Trophoblast cell (in vitro differentiated cells and primary cell): ENCODE measurements around the gene GCLM.

Source experiments
- DNase-seq, 2 donors: peaks; one replicate each; pipeline ENCODE4 v3.0.0-alpha.2; 2016
- H2AFZ ChIP-seq: 2 replicates; pipeline ENCODE4 v1.6.1; 2013; ENCODE audit warnings: low read length, moderate library complexity, mild to moderate bottlenecking; ENCODE audit not compliant: insufficient read depth, poor library complexity
- H2AK5ac ChIP-seq: 2 replicates; pipeline ENCODE4 v1.6.1; 2013; ENCODE audit warnings: mild to moderate bottlenecking, low read length
- H2BK120ac ChIP-seq: 2 replicates; pipeline ENCODE4 v1.6.1; 2013; ENCODE audit warnings: low read length, mild to moderate bottlenecking, moderate library complexity; ENCODE audit not compliant: insufficient read depth, poor library complexity
- H2BK12ac ChIP-seq: 2 replicates; pipeline ENCODE4 v1.6.1; 2013; ENCODE audit warnings: mild to moderate bottlenecking, low read length, moderate library complexity
- H2BK5ac ChIP-seq: 2 replicates; pipeline ENCODE4 v1.6.1; 2013; ENCODE audit warnings: low read length, low read depth, moderate library complexity, mild to moderate bottlenecking; ENCODE audit not compliant: poor library complexity
- H3K14ac ChIP-seq: 2 replicates; pipeline ENCODE4 v1.6.1; 2013; ENCODE audit warnings: mild to moderate bottlenecking, low read length
- H3K18ac ChIP-seq: 2 replicates; pipeline ENCODE4 v1.6.1; 2013; ENCODE audit warnings: mild to moderate bottlenecking, low read length
- H3K23ac ChIP-seq: 2 replicates; pipeline ENCODE4 v1.6.1; 2013; ENCODE audit warnings: low read length
- H3K27ac ChIP-seq: 2 replicates; pipeline ENCODE4 v1.5.1; 2013; ENCODE audit warnings: low read depth, mild to moderate bottlenecking, inconsistent platforms, low read length, moderate library complexity
- H3K27me3 ChIP-seq: 2 replicates; pipeline ENCODE4 v1.6.1; 2013; ENCODE audit warnings: inconsistent platforms, mild to moderate bottlenecking, low read length, moderate library complexity; ENCODE audit not compliant: insufficient read depth
- H3K36me3 ChIP-seq, 2 experiments: 1 replicate in 1 of 2; 2 replicates in 1 of 2; pipeline ENCODE4 v1.6.1; 2013; ENCODE audit warnings: low read length in 2 of 2, mild to moderate bottlenecking in 2 of 2, moderate library complexity in 1 of 2; ENCODE audit not compliant: insufficient read depth in 2 of 2, control insufficient read depth in 1 of 2
- H3K4ac ChIP-seq: 2 replicates; pipeline ENCODE4 v1.6.1; 2013; ENCODE audit warnings: low read depth, mild to moderate bottlenecking, low read length, moderate library complexity
- H3K4me1 ChIP-seq, 2 experiments: 1 replicate in 1 of 2; 2 replicates in 1 of 2; pipeline ENCODE4 v1.6.1; 2013; ENCODE audit warnings: low read length in 2 of 2, mild to moderate bottlenecking in 2 of 2, moderate library complexity in 1 of 2; ENCODE audit not compliant: insufficient read depth in 2 of 2, control insufficient read depth in 1 of 2
- H3K4me2 ChIP-seq: 2 replicates; pipeline ENCODE4 v1.6.1; 2013; ENCODE audit warnings: inconsistent platforms, mild to moderate bottlenecking, low read length, moderate library complexity
- H3K4me3 ChIP-seq: 2 replicates; pipeline ENCODE4 v1.5.1; 2013; ENCODE audit warnings: mild to moderate bottlenecking, low read depth, low read length, inconsistent platforms
- H3K79me1 ChIP-seq: one replicate; pipeline ENCODE4 v1.6.1; 2013; ENCODE audit warnings: low read length
- H3K79me2 ChIP-seq: 2 replicates; pipeline ENCODE4 v1.6.1; 2013; ENCODE audit warnings: low read length, mild to moderate bottlenecking; ENCODE audit not compliant: control insufficient read depth, insufficient read depth, poor library complexity
- H3K9ac ChIP-seq: 2 replicates; pipeline ENCODE4 v1.6.1; 2013; ENCODE audit warnings: mild to moderate bottlenecking, low read length
- H3K9me3 ChIP-seq: 2 replicates; pipeline ENCODE4 v1.6.1; 2013; ENCODE audit warnings: low read depth, mild to moderate bottlenecking, control low read depth, inconsistent platforms, low read length; ENCODE audit not compliant: insufficient read depth
- H4K12ac ChIP-seq: 2 replicates; pipeline ENCODE4 v1.6.1; 2013; ENCODE audit warnings: low read depth, mild to moderate bottlenecking, low read length, moderate library complexity
- H4K8ac ChIP-seq: 2 replicates; pipeline ENCODE4 v1.6.1; 2013; ENCODE audit warnings: low read depth, mild to moderate bottlenecking, low read length, moderate library complexity
- H4K91ac ChIP-seq: one replicate; pipeline ENCODE4 v1.6.1; 2013; ENCODE audit warnings: low read depth, mild to moderate bottlenecking, low read length, moderate library complexity
- WGBS: extraction: QIAGEN DNeasy Blood & Tissue Kit; methylation state at CpG from one replicate; pipeline ENCODE4 v1.1.7; 2013; ENCODE audit warnings: missing lambda C conversion rate; ENCODE audit not compliant: insufficient read length, insufficient coverage; ENCODE audit errors: extremely low coverage; 5-methylcytosine and 5-hydroxymethylcytosine counted together

Gene GCLM

DNA sequence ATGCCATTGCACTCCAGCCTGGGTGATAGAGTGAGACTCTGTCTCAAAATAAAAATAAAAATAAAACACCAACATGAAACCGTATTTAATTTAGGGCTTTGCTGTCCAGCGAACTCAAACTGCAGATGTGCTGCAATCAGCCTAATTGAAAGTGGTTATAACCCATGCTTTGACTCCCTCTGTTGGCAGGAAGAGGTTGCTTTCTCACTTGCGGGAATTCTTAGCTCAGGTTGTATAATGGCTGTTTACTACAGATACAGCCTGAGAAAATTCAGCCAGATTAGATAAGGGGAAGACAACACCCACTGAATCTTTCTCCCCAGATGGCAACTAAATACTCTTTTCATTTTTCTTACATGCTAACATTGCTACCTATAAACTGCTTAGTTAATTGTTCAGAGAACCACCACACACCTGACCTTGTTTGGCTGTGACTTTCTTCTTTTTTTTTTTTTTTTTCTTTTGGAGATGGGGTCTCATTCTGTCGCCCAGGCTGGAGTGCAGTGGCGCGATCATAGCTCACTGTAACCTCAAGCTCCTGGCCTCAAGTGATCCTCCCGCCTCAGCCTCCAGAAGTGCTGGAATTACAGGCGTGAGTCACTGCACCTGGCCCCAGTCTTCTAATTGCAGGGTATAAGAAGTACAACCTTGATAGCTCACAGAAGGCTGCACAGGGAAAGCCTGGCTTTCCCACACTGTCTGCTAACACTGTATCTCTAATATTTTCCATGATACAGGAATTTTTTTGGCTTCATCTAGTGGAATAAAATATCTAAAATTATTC, 64.8 kb downstream of the GCLM start:
- Histone ChIP-seq H2BK5ac (no peak overlapping the region), H2AK5ac (no peak overlapping the region), H3K36me3 (no peaks in the 10 kb centered on the region), H3K4me2 (no peak overlapping the region), H2BK120ac (no peak overlapping the region), H4K8ac (no peak overlapping the region), H3K4me3 (no peak overlapping the region), H3K9me3 (peaks cover 3% of the 10 kb centered on the region), H3K79me1 (peaks cover 16% of the 10 kb centered on the region), H3K27ac (no peak overlapping the region), H3K18ac (no peak overlapping the region), H2BK12ac (no peak overlapping the region), H3K27me3 (no peaks in the 10 kb centered on the region), H4K91ac (no peak overlapping the region), H2AFZ (no peak overlapping the region), H3K4me1 (peaks cover 0 to 5% of the 10 kb centered on the region in 2 experiments), H3K14ac (no peak overlapping the region), H3K79me2 (peaks cover 11% of the 10 kb centered on the region), H3K9ac (no peak overlapping the region), H3K4ac (no peak overlapping the region), H4K12ac (no peak overlapping the region), H3K23ac (no peak overlapping the region)
- no CpG with 5 or more reads among the region's 8 CpGs for WGBS
- peak; percentile 83 to 90 for DNase-seq

DNA sequence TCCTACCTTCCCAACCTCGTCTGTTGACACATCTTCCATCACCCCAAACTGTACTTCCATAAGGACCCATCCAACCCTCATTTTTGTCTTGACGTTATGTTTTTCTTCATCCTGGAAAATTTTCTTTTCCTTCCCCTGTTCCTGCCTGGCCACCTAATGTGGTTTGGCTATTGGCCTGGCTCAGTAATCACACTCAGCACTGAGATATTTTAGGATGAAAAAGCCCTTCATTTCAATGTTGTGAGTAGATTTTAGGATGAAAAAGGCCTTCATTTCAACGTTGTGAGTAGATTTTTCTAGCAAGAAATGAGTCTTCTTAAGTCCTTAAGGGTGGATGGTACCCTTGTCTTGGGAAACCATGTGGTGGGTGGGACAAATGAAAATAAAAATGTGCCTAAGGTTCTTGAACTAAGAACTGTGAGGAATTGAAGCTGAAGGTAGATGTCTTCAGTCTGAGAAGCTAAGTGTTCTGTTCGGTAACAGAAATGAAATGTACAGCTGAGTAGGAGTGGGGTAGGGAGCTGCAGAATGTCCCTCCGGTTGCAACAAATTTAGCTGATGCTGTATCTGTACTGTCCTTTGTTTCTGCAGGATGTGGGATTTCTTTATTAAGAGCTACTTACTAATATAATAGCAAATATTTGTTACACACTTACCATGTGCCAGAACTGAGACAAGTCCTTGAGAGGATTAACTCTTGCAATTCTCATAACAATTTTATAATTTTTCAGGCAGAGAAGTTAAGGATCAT, 66.3 kb downstream of the GCLM start:
- Histone ChIP-seq H3K18ac (no peak overlapping the region), H2AFZ (no peak overlapping the region), H3K79me2 (peaks cover 10% of the 10 kb centered on the region), H3K27me3 (no peaks in the 10 kb centered on the region), H3K79me1 (peaks cover 14% of the 10 kb centered on the region), H4K12ac (no peak overlapping the region), H3K4me1 (peaks cover 0 to 5% of the 10 kb centered on the region in 2 experiments), H2BK5ac (no peak overlapping the region), H3K4me2 (no peak overlapping the region), H3K14ac (no peak overlapping the region), H3K9ac (no peak overlapping the region), H3K23ac (no peak overlapping the region), H2BK12ac (no peak overlapping the region), H3K4ac (no peak overlapping the region), H4K8ac (no peak overlapping the region), H3K27ac (no peak overlapping the region), H4K91ac (no peak overlapping the region), H3K36me3 (no peaks in the 10 kb centered on the region), H2AK5ac (no peak overlapping the region), H3K9me3 (peaks cover 3% of the 10 kb centered on the region), H3K4me3 (no peak overlapping the region), H2BK120ac (no peak overlapping the region)
- WGBS, result no CpG with 5 or more reads among the region's 5 CpGs
- DNase-seq, result no peak

GRCh38 chr1:93841771-93842170, 67.5 kb downstream of the GCLM start:
- Histone ChIP-seq H3K27ac (no peak overlapping the region), H3K18ac (no peak overlapping the region), H4K91ac (no peak overlapping the region), H3K4me1 (peaks cover 0 to 5% of the 10 kb centered on the region in 2 experiments), H3K14ac (no peak overlapping the region), H2BK120ac (no peak overlapping the region), H3K79me2 (peaks cover 4% of the 10 kb centered on the region), H3K23ac (no peak overlapping the region), H2AK5ac (no peak overlapping the region), H3K9ac (no peak overlapping the region), H3K4me3 (no peak overlapping the region), H2AFZ (no peak overlapping the region), H4K8ac (no peak overlapping the region), H3K9me3 (peaks cover 3% of the 10 kb centered on the region), H2BK12ac (no peak overlapping the region), H3K4me2 (no peak overlapping the region), H2BK5ac (no peak overlapping the region), H3K79me1 (peaks cover 6% of the 10 kb centered on the region), H3K36me3 (no peaks in the 10 kb centered on the region), H3K27me3 (no peaks in the 10 kb centered on the region), H4K12ac (no peak overlapping the region), H3K4ac (no peak overlapping the region)
- no CpG with 5 or more reads among the region's 3 CpGs for WGBS
- peak; percentile 38 to 44 for DNase-seq

- Histone ChIP-seq H3K14ac (no peak overlapping the region), H3K4me2 (no peak overlapping the region), H4K91ac (no peak overlapping the region), H3K4me1 (peaks cover 0 to 5% of the 10 kb centered on the region in 2 experiments), H3K27me3 (no peaks in the 10 kb centered on the region), H3K4ac (no peak overlapping the region), H2BK5ac (no peak overlapping the region), H3K9me3 (peaks cover 3% of the 10 kb centered on the region), H3K79me2 (no peaks in the 10 kb centered on the region), H3K27ac (no peak overlapping the region), H2AFZ (no peak overlapping the region), H3K9ac (no peak overlapping the region), H3K23ac (no peak overlapping the region), H2AK5ac (no peak overlapping the region), H3K36me3 (no peaks in the 10 kb centered on the region), H2BK12ac (no peak overlapping the region), H4K8ac (no peak overlapping the region), H3K79me1 (no peaks in the 10 kb centered on the region), H2BK120ac (no peak overlapping the region), H3K4me3 (no peak overlapping the region), H3K18ac (no peak overlapping the region), H4K12ac (no peak overlapping the region)
- peak; percentile 53 to 64 for DNase-seq
- WGBS, result no CpG with 5 or more reads among the region's 4 CpGs
Observed at GRCh38 chr1:93840956-93841482, 68.2 kb downstream of the GCLM start.
